ENCODE measurements around the gene PBX2.

DNA sequence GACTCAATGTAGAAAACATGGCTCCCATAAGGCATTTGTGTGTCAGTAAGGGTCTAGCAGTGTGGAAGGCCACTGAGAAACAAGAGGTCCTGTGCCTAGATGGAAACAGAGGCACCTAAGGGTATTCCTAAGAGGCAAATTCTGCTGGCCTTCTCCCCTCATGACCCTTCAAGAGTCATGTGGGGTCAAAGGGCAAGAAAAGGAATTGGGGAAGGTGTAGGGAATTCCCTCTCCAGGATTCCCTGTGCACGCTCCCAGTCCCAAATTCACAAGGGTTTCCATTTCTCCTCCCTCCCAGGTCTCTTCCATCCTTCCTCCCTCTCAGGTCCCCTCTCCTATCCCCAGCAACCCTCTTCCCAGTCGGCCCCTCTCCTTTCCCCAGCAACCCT lies 14.7 kb downstream of the PBX2 start:
- TF ChIP-seq POLR2A (IDR thresholded peaks at IDR 0.05) = no peak
- TF ChIP-seq, protein P1, sequence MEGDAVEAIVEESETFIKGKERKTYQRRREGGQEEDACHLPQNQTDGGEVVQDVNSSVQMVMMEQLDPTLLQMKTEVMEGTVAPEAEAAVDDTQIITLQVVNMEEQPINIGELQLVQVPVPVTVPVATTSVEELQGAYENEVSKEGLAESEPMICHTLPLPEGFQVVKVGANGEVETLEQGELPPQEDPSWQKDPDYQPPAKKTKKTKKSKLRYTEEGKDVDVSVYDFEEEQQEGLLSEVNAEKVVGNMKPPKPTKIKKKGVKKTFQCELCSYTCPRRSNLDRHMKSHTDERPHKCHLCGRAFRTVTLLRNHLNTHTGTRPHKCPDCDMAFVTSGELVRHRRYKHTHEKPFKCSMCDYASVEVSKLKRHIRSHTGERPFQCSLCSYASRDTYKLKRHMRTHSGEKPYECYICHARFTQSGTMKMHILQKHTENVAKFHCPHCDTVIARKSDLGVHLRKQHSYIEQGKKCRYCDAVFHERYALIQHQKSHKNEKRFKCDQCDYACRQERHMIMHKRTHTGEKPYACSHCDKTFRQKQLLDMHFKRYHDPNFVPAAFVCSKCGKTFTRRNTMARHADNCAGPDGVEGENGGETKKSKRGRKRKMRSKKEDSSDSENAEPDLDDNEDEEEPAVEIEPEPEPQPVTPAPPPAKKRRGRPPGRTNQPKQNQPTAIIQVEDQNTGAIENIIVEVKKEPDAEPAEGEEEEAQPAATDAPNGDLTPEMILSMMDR (IDR thresholded peaks at IDR 0.05) = no peak

All from heart left ventricle (tissue), 13 donors.